GM19193 (cell line): ENCODE results near the gene GLG1.

Experiments used
- POLR2A ChIP-seq: IDR thresholded peaks from 4 replicates; pipeline ENCODE4 v1.6.1; 2011; ENCODE audit not compliant: insufficient read depth, insufficient read length; ENCODE audit errors: extremely low read depth

Gene GLG1

GRCh38 chr16:74623839-74624235 lies 16.9 kb upstream of the GLG1 start:
- no peak for TF ChIP-seq POLR2A

- no peak for TF ChIP-seq POLR2A
These were observed 16.4 kb upstream of the GLG1 start for GRCh38 chr16:74623214-74623838.

- TF ChIP-seq POLR2A: no peak
These were observed 15.1 kb upstream of the GLG1 start for GRCh38 chr16:74622005-74622404.

GRCh38 chr16:74617206-74617788 lies 10.4 kb upstream of the GLG1 start:
- TF ChIP-seq POLR2A: no peak

- TF ChIP-seq POLR2A: no peak
These were observed 4.8 kb upstream of the GLG1 start for GRCh38 chr16:74611721-74612120.

- TF ChIP-seq POLR2A: no peak
These were observed 2.0 kb upstream of the GLG1 start for GRCh38 chr16:74608944-74609343.

GRCh38 chr16:74608381-74608780 lies 1.5 kb upstream of the GLG1 start:
- no peak for TF ChIP-seq POLR2A

GRCh38 chr16:74607962-74608356 lies 1.0 kb upstream of the GLG1 start:
- TF ChIP-seq POLR2A: no peak

- no peak for TF ChIP-seq POLR2A
These were observed 522 bp upstream of the GLG1 start for GRCh38 chr16:74607310-74607961.

- no peak for TF ChIP-seq POLR2A
These were observed 981 bp downstream of the GLG1 start for GRCh38 chr16:74605746-74606520.

- TF ChIP-seq POLR2A: no peak
These were observed 1.6 kb downstream of the GLG1 start for GRCh38 chr16:74605332-74605731.

GRCh38 chr16:74603848-74604247 lies 3.1 kb downstream of the GLG1 start:
- no peak for TF ChIP-seq POLR2A

- no peak for TF ChIP-seq POLR2A
These were observed 5.6 kb downstream of the GLG1 start for GRCh38 chr16:74601126-74601871.

- TF ChIP-seq POLR2A: no peak
These were observed 10.3 kb downstream of the GLG1 start for GRCh38 chr16:74596586-74596985.

- no peak for TF ChIP-seq POLR2A
These were observed 14.1 kb downstream of the GLG1 start for GRCh38 chr16:74592847-74593246.
